Stomach (tissue), 9 donors: ENCODE data around the gene DNAAF3. TPM values are rescaled to one million over a fixed set of nuclear protein-coding genes. Genes with fewer than 3 reads are reported as not detected.
"Not testable (repeated sequence)": the region's sequence is repeated elsewhere in the genome, so short reads cannot be mapped to it uniquely, and the experiment has no call there.

Experiments used
- DNase-seq, 2 donors: peaks; one replicate each; pipeline versions ENCODE4 v3.0.0 to v3.0.0-alpha.2; 2013 to 2019
- H3K27ac ChIP-seq, 5 donors: fragments of 200-600 bp in 4 of 5; sonication (generic) in 4 of 5; one replicate each; pipeline ENCODE4 v1.5.1; 2013 to 2019; ENCODE audit warnings: mild to moderate bottlenecking in 1 of 5, moderate library complexity in 1 of 5
- H3K27me3 ChIP-seq, 3 donors: fragments of 200-600 bp; sonication (generic); one replicate each; pipeline ENCODE4 v1.5.1; 2017 to 2019; ENCODE audit warnings: mixed run types in 1 of 3
- H3K36me3 ChIP-seq, 4 donors: fragments of 200-600 bp; sonication (generic); 1 replicate in 3 of 4; 2 replicates in 1 of 4; pipeline ENCODE4 v1.5.1; 2016 to 2019
- H3K4me1 ChIP-seq, 4 donors: fragments of 200-600 bp; sonication (generic); one replicate each; pipeline ENCODE4 v1.5.1; 2016 to 2019
- H3K4me3 ChIP-seq, 4 donors: fragments of 200-600 bp; sonication (generic) in 3 of 4; one replicate each; pipeline ENCODE4 v1.5.1; 2016 to 2019; ENCODE audit warnings: mild to moderate bottlenecking in 1 of 4
- H3K9me3 ChIP-seq, 4 donors: fragments of 200-600 bp; sonication (generic); one replicate each; pipeline ENCODE4 v1.5.1; 2016 to 2019
- EP300 ChIP-seq: sonication (generic); formaldehyde crosslinking; IDR thresholded peaks from one replicate; pipeline ENCODE4 v1.6.1; 2017; ENCODE audit warnings: antibody characterized with exemption
- POLR2A ChIP-seq, 4 donors: fragments of 450-650 bp; IDR thresholded peaks; one replicate each; pipeline ENCODE4 v1.6.1; 2016; ENCODE audit warnings: antibody characterized with exemption in 4 of 4, control low read depth in 2 of 4, mild to moderate bottlenecking in 1 of 4, moderate library complexity in 1 of 4
- POLR2AphosphoS5 ChIP-seq, 3 donors: sonication (generic); formaldehyde crosslinking; IDR thresholded peaks; one replicate each; pipeline ENCODE4 v1.6.1; 2016; ENCODE audit warnings: antibody characterized with exemption in 3 of 3
- WGBS, 5 donors: extraction: QIAGEN DNeasy Blood & Tissue Kit in 3 of 5; methylation state at CpG; one replicate each; pipeline versions ENCODE4 v1.1.5 to v1.1.7; 2013 to 2018; 5-methylcytosine and 5-hydroxymethylcytosine counted together
- intact Hi-C: fragments of 100-400 bp; cut with DNase I; formaldehyde crosslinking; loops from one replicate; pipeline ENCODE4 v1.15.1; 2023; ENCODE audit warnings: low total_unique reads
- polyA plus RNA-seq, 3 donors: library from polyadenylated mRNA; stranded (reverse); fragments of 200-250 nt; gene quantifications; one replicate each; pipeline ENCODE4 v1.2.3, GENCODE V29; 2013
- total RNA-seq, 5 donors: library from RNA; depleted of rRNA; stranded (reverse); fragments of >200 nt; gene quantifications; one replicate each; pipeline versions ENCODE4 v1.1.0 to v1.2.3, GENCODE V29; 2014 to 2016
- TF ChIP-seq, protein P1 (sequence below), 7 experiments: fragments of 450-650 bp in 4 of 7; fragments of 200-600 bp in 3 of 7; sonication (generic) in 3 of 7; IDR thresholded peaks; one replicate each; pipeline ENCODE4 v1.5.1; 2016 to 2019; ENCODE audit warnings: antibody characterized with exemption in 7 of 7, control low read depth in 2 of 7, mild to moderate bottlenecking in 1 of 7
- donor health status: healthy with polysubstance abuse.
- donor health status: Bipolar disorder and iron deficiency.
- donor health status: healthy.

The DNAAF3 gene
- total and polyA plus RNA-seq, 8 donors = 0.68 to 1.9 (median 0.75) TPM; not detected in 5

DNA sequence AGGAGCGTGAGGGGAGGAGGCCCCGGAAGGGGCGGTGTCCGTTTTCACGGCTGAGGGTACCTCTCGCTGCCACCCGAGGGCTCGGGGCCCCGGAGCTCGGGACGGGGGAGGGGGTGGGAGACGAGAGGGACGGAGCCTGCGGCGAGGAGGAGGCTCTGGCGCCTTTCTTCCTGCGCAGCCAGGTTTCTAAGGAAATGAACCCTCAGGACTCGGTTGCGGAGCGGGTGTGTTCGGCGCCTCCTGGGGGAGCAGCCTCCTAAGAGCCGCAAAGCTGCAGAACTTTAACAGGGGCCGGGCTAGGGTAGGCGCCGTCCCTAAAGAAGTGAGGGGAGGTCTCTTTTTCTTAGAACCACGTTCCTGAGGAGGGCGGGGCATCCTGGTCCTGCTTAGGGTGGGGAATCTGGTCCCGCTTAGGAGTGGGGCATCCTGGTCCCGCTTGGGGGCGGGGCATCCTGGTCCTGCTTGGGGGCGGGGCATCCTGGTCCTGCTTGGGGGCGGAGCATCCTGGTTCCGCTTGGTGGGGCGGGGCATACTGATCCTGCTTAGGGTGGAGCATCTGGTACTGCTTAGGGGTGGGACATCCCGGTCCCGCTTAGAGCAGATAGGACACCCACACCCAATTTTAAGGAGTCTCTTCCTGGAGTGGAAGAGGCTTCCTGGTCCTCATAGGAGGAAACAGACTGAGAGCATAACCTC is 7.4 kb upstream of the DNAAF3 start:
- no peaks in the 10 kb centered on the region for H3K36me3 ChIP-seq
- peak; percentile 43 to 67 for DNase-seq
- WGBS, 5 donors = 1 to 5% (median 2%) methylated on average over 18 to 37 of the region's 37 CpGs
- peaks cover 30 to 100% (median 90%) of the 10 kb centered on the region in 3 donors for H3K27me3 ChIP-seq
- peak overlapping the region; percentile 25 to 49 (median 31) for H3K4me3 ChIP-seq
- TF ChIP-seq, protein P1, sequence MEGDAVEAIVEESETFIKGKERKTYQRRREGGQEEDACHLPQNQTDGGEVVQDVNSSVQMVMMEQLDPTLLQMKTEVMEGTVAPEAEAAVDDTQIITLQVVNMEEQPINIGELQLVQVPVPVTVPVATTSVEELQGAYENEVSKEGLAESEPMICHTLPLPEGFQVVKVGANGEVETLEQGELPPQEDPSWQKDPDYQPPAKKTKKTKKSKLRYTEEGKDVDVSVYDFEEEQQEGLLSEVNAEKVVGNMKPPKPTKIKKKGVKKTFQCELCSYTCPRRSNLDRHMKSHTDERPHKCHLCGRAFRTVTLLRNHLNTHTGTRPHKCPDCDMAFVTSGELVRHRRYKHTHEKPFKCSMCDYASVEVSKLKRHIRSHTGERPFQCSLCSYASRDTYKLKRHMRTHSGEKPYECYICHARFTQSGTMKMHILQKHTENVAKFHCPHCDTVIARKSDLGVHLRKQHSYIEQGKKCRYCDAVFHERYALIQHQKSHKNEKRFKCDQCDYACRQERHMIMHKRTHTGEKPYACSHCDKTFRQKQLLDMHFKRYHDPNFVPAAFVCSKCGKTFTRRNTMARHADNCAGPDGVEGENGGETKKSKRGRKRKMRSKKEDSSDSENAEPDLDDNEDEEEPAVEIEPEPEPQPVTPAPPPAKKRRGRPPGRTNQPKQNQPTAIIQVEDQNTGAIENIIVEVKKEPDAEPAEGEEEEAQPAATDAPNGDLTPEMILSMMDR (IDR thresholded peaks at IDR 0.05) = no peak
- TF ChIP-seq POLR2A (IDR thresholded peaks at IDR 0.05) (no peak), POLR2AphosphoS5 (IDR thresholded peaks at IDR 0.05) (no peak), EP300 (no peak)
- H3K4me1 ChIP-seq = peaks cover 6 to 23% (median 15%) of the 10 kb centered on the region in 4 donors
- intact Hi-C loops = no loop called here
- no peaks in the 10 kb centered on the region for H3K9me3 ChIP-seq
- H3K27ac ChIP-seq = no peak overlapping the region

DNA sequence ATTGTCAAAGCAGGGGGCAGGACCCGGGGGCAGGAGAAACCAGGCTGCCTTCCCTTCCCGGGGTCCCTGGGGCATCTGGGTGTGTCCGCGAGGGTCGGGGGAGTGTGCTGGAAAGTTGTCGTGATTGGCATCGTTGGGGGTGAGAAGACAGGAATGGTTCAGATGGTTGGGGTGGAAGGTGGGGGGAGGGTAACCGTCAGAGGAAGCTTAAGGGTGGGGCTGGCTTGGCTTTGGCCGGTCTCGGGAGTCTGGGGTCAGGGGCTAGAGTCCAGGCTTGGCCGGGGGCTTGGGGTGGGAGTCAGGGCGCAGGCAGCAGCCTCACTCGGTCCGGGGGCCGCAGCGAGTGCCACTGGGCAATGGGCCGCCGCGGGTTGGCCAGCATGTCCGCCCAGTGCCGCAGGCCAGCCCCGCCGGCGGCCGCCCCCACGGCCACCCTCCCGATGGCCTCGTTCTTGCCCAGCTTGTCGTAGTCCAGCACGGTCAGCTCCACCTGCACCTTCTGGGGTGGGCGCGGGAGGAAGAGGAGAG is 6.8 kb upstream of the DNAAF3 start:
- DNase-seq = no peak
- peaks cover 36 to 100% (median 89%) of the 10 kb centered on the region in 3 donors for H3K27me3 ChIP-seq
- no peaks in the 10 kb centered on the region for H3K9me3 ChIP-seq
- no peak overlapping the region for H3K27ac ChIP-seq
- peak overlapping the region; percentile 25 to 49 (median 31) for H3K4me3 ChIP-seq
- TF ChIP-seq, protein P1 (IDR thresholded peaks at IDR 0.05) = no peak
- TF ChIP-seq EP300 (no peak), POLR2A (IDR thresholded peaks at IDR 0.05) (no peak), POLR2AphosphoS5 (IDR thresholded peaks at IDR 0.05) (no peak)
- peaks cover 6 to 20% (median 12%) of the 10 kb centered on the region in 4 donors for H3K4me1 ChIP-seq
- no peaks in the 10 kb centered on the region for H3K36me3 ChIP-seq
- 2 to 5% (median 2%) methylated on average over 13 to 32 of the region's 32 CpGs for WGBS, 5 donors
- intact Hi-C loops = no loop called here

DNA sequence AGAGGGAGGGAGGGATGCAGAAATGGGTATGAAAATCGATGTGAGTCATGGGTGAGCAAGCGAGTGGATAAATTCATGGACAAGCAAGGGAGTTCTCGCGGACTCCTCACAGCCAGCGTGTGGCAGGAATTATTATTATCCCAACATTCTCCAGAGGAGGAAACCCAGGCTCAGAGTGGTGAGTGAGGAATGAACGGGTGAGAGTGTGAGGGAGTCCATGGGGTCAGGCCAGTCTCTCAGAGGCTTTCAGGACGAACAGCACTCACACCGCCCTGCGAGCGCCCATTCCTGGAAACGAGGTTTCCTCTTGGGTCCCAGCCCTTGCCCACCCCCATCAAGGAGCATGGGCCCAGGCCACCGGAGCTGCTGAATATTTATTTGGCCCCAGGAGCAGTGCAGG is 6.3 kb upstream of the DNAAF3 start:
- no peak overlapping the region for H3K4me3 ChIP-seq
- H3K27ac ChIP-seq = no peak overlapping the region
- no peaks in the 10 kb centered on the region for H3K36me3 ChIP-seq
- no peak for DNase-seq
- peaks cover 38 to 100% (median 87%) of the 10 kb centered on the region in 3 donors for H3K27me3 ChIP-seq
- TF ChIP-seq EP300 (no peak), POLR2A (IDR thresholded peaks at IDR 0.05) (no peak), POLR2AphosphoS5 (IDR thresholded peaks at IDR 0.05) (no peak)
- TF ChIP-seq, protein P1 (IDR thresholded peaks at IDR 0.05) = no peak
- no peaks in the 10 kb centered on the region for H3K9me3 ChIP-seq
- peaks cover 6 to 20% (median 12%) of the 10 kb centered on the region in 4 donors for H3K4me1 ChIP-seq
- 13 to 19% (median 17%) methylated on average over 12 of the region's 12 CpGs for WGBS, 5 donors
- intact Hi-C loops = no loop called here

DNA sequence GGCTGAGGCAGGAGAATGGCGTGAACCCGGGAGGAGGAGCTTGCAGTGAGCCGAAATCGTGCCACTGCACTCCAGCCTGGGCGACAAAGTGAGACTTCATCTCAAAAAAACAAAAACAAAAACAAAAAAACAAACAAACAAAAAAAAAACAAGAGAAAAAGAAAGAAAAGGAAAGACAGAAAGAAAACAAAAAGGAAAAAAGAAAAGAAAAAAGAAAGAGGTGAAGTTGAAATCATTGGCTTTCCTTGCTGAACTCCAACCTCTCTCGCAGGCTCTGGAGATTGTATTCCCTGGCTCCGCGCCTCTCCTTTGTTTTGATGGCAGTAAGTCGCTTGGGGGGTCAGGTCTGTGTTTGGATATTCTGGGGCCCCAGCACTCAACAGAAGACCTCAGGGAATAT is 5.9 kb upstream of the DNAAF3 start:
- peaks cover 41 to 100% (median 87%) of the 10 kb centered on the region in 3 donors for H3K27me3 ChIP-seq
- H3K36me3 ChIP-seq, DNase-seq, intact Hi-C loops, H3K9me3 ChIP-seq, H3K4me3 ChIP-seq, H3K27ac ChIP-seq: not testable (repeated sequence)
- peaks cover 6 to 21% (median 15%) of the 10 kb centered on the region in 4 donors for H3K4me1 ChIP-seq
- WGBS, 5 donors = 46 to 65% (median 52%) methylated on average over 9 of the region's 9 CpGs

DNA sequence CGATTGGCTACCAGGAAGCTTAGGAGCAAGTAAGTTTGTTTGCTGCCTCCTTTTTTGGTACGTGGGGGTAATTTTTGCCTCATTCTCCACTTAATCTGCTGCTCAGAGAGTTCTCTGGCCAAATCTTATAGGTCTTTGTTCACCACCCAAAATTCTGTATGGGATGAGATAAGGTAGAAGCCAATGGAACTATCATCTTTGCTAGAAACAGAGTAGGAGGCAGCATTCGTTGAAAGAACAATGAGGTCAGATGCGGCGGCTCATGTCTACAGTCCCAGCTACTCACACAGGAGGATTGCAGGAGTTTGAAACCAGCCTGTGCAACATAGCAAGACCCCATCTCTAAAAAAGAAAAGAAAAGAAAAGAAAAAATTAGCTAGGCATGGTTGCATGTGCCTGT is 5.0 kb upstream of the DNAAF3 start:
- Histone ChIP-seq H3K4me1 (peaks cover 6 to 30% (median 22%) of the 10 kb centered on the region in 4 donors), H3K36me3 (no peaks in the 10 kb centered on the region), H3K27ac (no peak overlapping the region), H3K9me3 (no peaks in the 10 kb centered on the region), H3K27me3 (peaks cover 41 to 100% (median 88%) of the 10 kb centered on the region in 3 donors), H3K4me3 (no peak overlapping the region)
- no peak for TF ChIP-seq POLR2AphosphoS5 (IDR thresholded peaks at IDR 0.05)
- TF ChIP-seq, protein P1 (IDR thresholded peaks at IDR 0.05) = no peak
- TF ChIP-seq POLR2A (IDR thresholded peaks at IDR 0.05) = no peak
- TF ChIP-seq EP300 = no peak
- intact Hi-C loops = no loop called here
- 72 to 81% (median 77%) methylated on average over 5 of the region's 5 CpGs for WGBS, 5 donors
- DNase-seq = no peak
